NB4 (cell line): ENCODE data around the gene VIPR2.

Source experiments
- MYC ChIP-seq: IDR thresholded peaks from 2 replicates; pipeline ENCODE4 v1.6.1; 2011; ENCODE audit warnings: low read depth, low read length
- POLR2A ChIP-seq: IDR thresholded peaks from 2 replicates; pipeline ENCODE4 v1.6.1; 2011; ENCODE audit warnings: mild to moderate bottlenecking; ENCODE audit not compliant: insufficient read length; ENCODE audit errors: extremely low read depth
- TF ChIP-seq, protein P1 (sequence below): IDR thresholded peaks from one replicate; pipeline ENCODE4 v1.5.1; 2012; ENCODE audit warnings: low read depth, low read length
- TF ChIP-seq, protein P2 (sequence below): IDR thresholded peaks from 2 replicates; pipeline ENCODE4 v1.6.1; 2011; ENCODE audit warnings: low read depth, low read length

DNA sequence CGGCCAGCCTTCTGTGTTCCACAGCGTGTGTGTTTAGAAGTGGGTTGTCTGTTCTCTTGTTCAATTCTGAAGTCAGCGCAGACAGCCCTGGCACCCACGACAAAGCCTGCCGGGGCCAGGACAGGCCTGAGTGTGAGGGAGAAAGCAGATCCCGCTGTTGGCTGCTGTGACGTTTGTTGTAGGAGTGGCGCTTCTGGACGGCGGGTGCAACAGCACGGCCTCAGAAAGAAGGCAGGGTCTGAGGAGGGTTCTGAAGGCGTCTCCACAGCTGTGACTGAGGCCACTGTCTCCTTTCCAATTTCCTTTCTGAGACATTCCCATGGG lies 76.2 kb downstream of the VIPR2 start:
- TF ChIP-seq POLR2A: no peak
- TF ChIP-seq, protein P1, sequence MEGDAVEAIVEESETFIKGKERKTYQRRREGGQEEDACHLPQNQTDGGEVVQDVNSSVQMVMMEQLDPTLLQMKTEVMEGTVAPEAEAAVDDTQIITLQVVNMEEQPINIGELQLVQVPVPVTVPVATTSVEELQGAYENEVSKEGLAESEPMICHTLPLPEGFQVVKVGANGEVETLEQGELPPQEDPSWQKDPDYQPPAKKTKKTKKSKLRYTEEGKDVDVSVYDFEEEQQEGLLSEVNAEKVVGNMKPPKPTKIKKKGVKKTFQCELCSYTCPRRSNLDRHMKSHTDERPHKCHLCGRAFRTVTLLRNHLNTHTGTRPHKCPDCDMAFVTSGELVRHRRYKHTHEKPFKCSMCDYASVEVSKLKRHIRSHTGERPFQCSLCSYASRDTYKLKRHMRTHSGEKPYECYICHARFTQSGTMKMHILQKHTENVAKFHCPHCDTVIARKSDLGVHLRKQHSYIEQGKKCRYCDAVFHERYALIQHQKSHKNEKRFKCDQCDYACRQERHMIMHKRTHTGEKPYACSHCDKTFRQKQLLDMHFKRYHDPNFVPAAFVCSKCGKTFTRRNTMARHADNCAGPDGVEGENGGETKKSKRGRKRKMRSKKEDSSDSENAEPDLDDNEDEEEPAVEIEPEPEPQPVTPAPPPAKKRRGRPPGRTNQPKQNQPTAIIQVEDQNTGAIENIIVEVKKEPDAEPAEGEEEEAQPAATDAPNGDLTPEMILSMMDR: no peak
- TF ChIP-seq, protein P2, sequence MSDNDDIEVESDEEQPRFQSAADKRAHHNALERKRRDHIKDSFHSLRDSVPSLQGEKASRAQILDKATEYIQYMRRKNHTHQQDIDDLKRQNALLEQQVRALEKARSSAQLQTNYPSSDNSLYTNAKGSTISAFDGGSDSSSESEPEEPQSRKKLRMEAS: no peak
- no peak for TF ChIP-seq MYC
